K562 (cell line): ENCODE data around the gene XKR7. TPM values are rescaled to one million over a fixed set of nuclear protein-coding genes. Genes with fewer than 3 reads are reported as not detected.

ENCODE experiments used
- ARHGAP35 ChIP-seq: fragments of 450-650 bp; IDR thresholded peaks from 2 replicates; pipeline ENCODE4 v1.6.1; 2018; ENCODE audit not compliant: partially characterized antibody
- ATF7 ChIP-seq: fragments of 450-650 bp; IDR thresholded peaks from 2 replicates; pipeline ENCODE4 v1.7.1; 2014; ENCODE audit warnings: mild to moderate bottlenecking, moderate library complexity
- CREB1 ChIP-seq, 2 experiments: sonication (generic) in 1 of 2; formaldehyde crosslinking in 1 of 2; IDR thresholded peaks; 2 replicates each; pipeline versions ENCODE4 v1.6.1 to v1.8.0; 2012 to 2022; ENCODE audit warnings: inconsistent platforms in 1 of 2, mild to moderate bottlenecking in 1 of 2, missing genetic modification reagents in 1 of 2, moderate library complexity in 1 of 2
- CREM ChIP-seq: IDR thresholded peaks from 2 replicates; pipeline ENCODE4 v1.6.1; 2014; ENCODE audit warnings: antibody characterized with exemption, low read depth
- E2F4 ChIP-seq: sonication (generic); formaldehyde crosslinking; IDR thresholded peaks from 2 replicates; pipeline ENCODE4 v1.8.0; 2022; ENCODE audit warnings: mild to moderate bottlenecking, low read depth, missing genetic modification reagents
- FOXJ3 ChIP-seq: sonication (generic); formaldehyde crosslinking; IDR thresholded peaks from 2 replicates; pipeline ENCODE4 v1.4.0; 2020; ENCODE audit warnings: mild to moderate bottlenecking, missing genetic modification reagents
- HCFC1 ChIP-seq: IDR thresholded peaks from 2 replicates; pipeline ENCODE4 v1.6.1; 2012; ENCODE audit warnings: low read depth, low read length, improper control_type of control experiment
- JUN ChIP-seq, 2 experiments: sonication (generic) in 1 of 2; formaldehyde crosslinking in 1 of 2; IDR thresholded peaks; 2 replicates each; pipeline versions ENCODE4 v1.6.1 to v1.8.0; 2012 to 2022; ENCODE audit warnings: borderline replicate concordance in 2 of 2, mild to moderate bottlenecking in 2 of 2, improper control_type of control experiment in 1 of 2, low read depth in 1 of 2, low read length in 1 of 2, missing genetic modification reagents in 1 of 2
- MTA1 ChIP-seq: fragments of 450-650 bp; IDR thresholded peaks from 2 replicates; pipeline ENCODE4 v1.6.1; 2017; ENCODE audit warnings: borderline replicate concordance
- NFRKB ChIP-seq: fragments of 450-650 bp; IDR thresholded peaks from 2 replicates; pipeline ENCODE4 v1.6.1; 2016; ENCODE audit warnings: low read depth
- NR2C1 ChIP-seq, 2 experiments: fragments of 450-650 bp; IDR thresholded peaks; 2 replicates each; pipeline ENCODE4 v1.6.1; 2017; ENCODE audit warnings: mild to moderate bottlenecking in 2 of 2, antibody characterized with exemption in 1 of 2, inconsistent platforms in 1 of 2, missing compliant biosample characterization in 1 of 2, missing genetic modification characterization in 1 of 2
- NR2C2 ChIP-seq, 2 experiments: fragments of 200-800 bp in 1 of 2; sonication (Bioruptor generic) in 1 of 2; sonication (generic) in 1 of 2; formaldehyde crosslinking in 1 of 2; IDR thresholded peaks; 2 replicates each; pipeline versions ENCODE4 v1.6.1 to v1.8.0; 2016 to 2022; ENCODE audit warnings: mild to moderate bottlenecking in 1 of 2, missing compliant biosample characterization in 1 of 2, missing genetic modification characterization in 1 of 2, missing genetic modification reagents in 1 of 2
- PHF20 ChIP-seq: fragments of 450-650 bp; IDR thresholded peaks from 2 replicates; pipeline ENCODE4 v1.6.1; 2018; ENCODE audit not compliant: partially characterized antibody
- PRPF4 ChIP-seq: fragments of 200-400 bp; formaldehyde crosslinking; IDR thresholded peaks from one replicate; pipeline ENCODE4 v1.6.1; 2017; ENCODE audit warnings: low read length, low read depth, mild to moderate bottlenecking; ENCODE audit not compliant: insufficient read depth, poor library complexity, severe bottlenecking
- RNF2 ChIP-seq: sonication (generic); IDR thresholded peaks from 2 replicates; pipeline ENCODE4 v1.6.1; 2016
- SREBF1 ChIP-seq: fragments of 150-350 bp; IDR thresholded peaks from 2 replicates; pipeline ENCODE4 v1.6.1; 2014; ENCODE audit warnings: antibody characterized with exemption, low read depth, low read length, borderline replicate concordance
- TCFL5 ChIP-seq: fragments of 250-450 bp; sonication (Bioruptor Pico); conservative IDR thresholded peaks from 2 replicates; pipeline ENCODE4 v1.6.1; 2021; ENCODE audit warnings: mild to moderate bottlenecking, moderate library complexity, matching md5 sums
- U2AF1 ChIP-seq: fragments of 200-400 bp; formaldehyde crosslinking; optimal IDR thresholded peaks from 2 replicates; pipeline ENCODE3; 2017; ENCODE audit warnings: mild to moderate bottlenecking, low read depth, low read length, moderate library complexity
- ZFP91 ChIP-seq: sonication (generic); formaldehyde crosslinking; IDR thresholded peaks from 2 replicates; pipeline ENCODE4 v1.8.0; 2022; ENCODE audit warnings: mild to moderate bottlenecking, missing genetic modification reagents
- ZNF212 ChIP-seq: fragments of 450-650 bp; formaldehyde crosslinking; IDR thresholded peaks from 2 replicates; pipeline ENCODE4 v1.4.0; 2020; ENCODE audit warnings: mild to moderate bottlenecking
- polyA plus RNA-seq, 8 experiments: library from polyadenylated mRNA; depleted of rRNA in 4 of 8; stranded (reverse) in 5 of 8; unstranded in 3 of 8; fragments of >200 nt; fragmentation: Nextera tagmentation in 2 of 8; fragmentation: Illumina TruSeq in 1 of 8; extraction: Ambion mirVana in 2 of 8; extraction: Trizol in 1 of 8; gene quantifications; 2 replicates each; pipeline versions ENCODE4 v1.2.1 to v1.2.3, GENCODE V29; 2011 to 2014; ENCODE audit warnings: inconsistent platforms in 1 of 8, missing spikeins in 1 of 8
- total RNA-seq, 7 experiments: library from RNA; depleted of rRNA in 6 of 7; stranded (reverse); fragments of >200 nt in 6 of 7; fragmentation: Illumina TruSeq in 2 of 7; extraction: Trizol in 2 of 7; gene quantifications; 2 replicates each; pipeline versions ENCODE4 v1.2.1 to v1.2.3, GENCODE V29; 2011 to 2021; ENCODE audit warnings: low replicate concordance in 1 of 7
- TF ChIP-seq, protein P1 (sequence below): fragments of 450-650 bp; IDR thresholded peaks from 2 replicates; pipeline ENCODE4 v1.7.1; 2018; ENCODE audit warnings: mild to moderate bottlenecking, low read depth; ENCODE audit not compliant: partially characterized antibody

The XKR7 gene
- total and polyA plus RNA-seq, 9 of the 15 experiments (the other 6 are each of a cell fraction or from before 2014, with no cell fraction given), result 0.02 TPM; not detected in 8

GRCh38 chr20:32004963-32005362 is 37.0 kb downstream of the XKR7 start (continued):
- no peak for TF ChIP-seq U2AF1
- TF ChIP-seq ARHGAP35, result no peak
- no peak for TF ChIP-seq PHF20
- TF ChIP-seq ZFP91 (CRISPR knock-in tag), result peak; percentile 73
- TF ChIP-seq HCFC1, result peak; percentile 89
- TF ChIP-seq MTA1, result peak; percentile 75; the same call in 1 of the 2 replicates
- no peak for TF ChIP-seq SREBF1
- TF ChIP-seq ZNF212 (CRISPR knock-in tag), result no peak
- TF ChIP-seq ATF7, result peak; percentile 53; the same call in 1 of the 2 replicates
- no peak for TF ChIP-seq FOXJ3
- no peak for TF ChIP-seq PRPF4
- no peak for TF ChIP-seq JUN (IDR thresholded peaks at IDR 0.05; ENCODE audit: borderline replicate concordance, low read depth, low read length)
- no peak for TF ChIP-seq JUN (CRISPR knock-in tag; IDR thresholded peaks at IDR 0.05; ENCODE audit: borderline replicate concordance)
- peak; percentile 87 for TF ChIP-seq CREM
- TF ChIP-seq RNF2, result no peak
- TF ChIP-seq TCFL5 (CRISPR knock-in tag), result no peak
- no peak for TF ChIP-seq E2F4 (CRISPR knock-in tag)
- TF ChIP-seq NR2C1 (IDR thresholded peaks at IDR 0.05), result no peak
- peak; percentile 59 for TF ChIP-seq NR2C1 (tag; IDR thresholded peaks at IDR 0.05)
- TF ChIP-seq NR2C2 (CRISPR knock-in tag; IDR thresholded peaks at IDR 0.05), result no peak
- TF ChIP-seq NR2C2 (tag; IDR thresholded peaks at IDR 0.05), result peak; percentile 32; the same call in 1 of the 2 replicates
- peak; percentile 65 for TF ChIP-seq CREB1 (IDR thresholded peaks at IDR 0.05)
- peak; percentile 43; the same call in 1 of the 2 replicates for TF ChIP-seq CREB1 (CRISPR knock-in tag; IDR thresholded peaks at IDR 0.05)
- TF ChIP-seq, protein P1, sequence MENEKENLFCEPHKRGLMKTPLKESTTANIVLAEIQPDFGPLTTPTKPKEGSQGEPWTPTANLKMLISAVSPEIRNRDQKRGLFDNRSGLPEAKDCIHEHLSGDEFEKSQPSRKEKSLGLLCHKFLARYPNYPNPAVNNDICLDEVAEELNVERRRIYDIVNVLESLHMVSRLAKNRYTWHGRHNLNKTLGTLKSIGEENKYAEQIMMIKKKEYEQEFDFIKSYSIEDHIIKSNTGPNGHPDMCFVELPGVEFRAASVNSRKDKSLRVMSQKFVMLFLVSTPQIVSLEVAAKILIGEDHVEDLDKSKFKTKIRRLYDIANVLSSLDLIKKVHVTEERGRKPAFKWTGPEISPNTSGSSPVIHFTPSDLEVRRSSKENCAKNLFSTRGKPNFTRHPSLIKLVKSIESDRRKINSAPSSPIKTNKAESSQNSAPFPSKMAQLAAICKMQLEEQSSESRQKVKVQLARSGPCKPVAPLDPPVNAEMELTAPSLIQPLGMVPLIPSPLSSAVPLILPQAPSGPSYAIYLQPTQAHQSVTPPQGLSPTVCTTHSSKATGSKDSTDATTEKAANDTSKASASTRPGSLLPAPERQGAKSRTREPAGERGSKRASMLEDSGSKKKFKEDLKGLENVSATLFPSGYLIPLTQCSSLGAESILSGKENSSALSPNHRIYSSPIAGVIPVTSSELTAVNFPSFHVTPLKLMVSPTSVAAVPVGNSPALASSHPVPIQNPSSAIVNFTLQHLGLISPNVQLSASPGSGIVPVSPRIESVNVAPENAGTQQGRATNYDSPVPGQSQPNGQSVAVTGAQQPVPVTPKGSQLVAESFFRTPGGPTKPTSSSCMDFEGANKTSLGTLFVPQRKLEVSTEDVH, result no peak
- TF ChIP-seq NFRKB, result no peak
